ENCODE data around the gene WFDC6. TPM values are rescaled to one million over a fixed set of nuclear protein-coding genes. Genes with fewer than 3 reads are reported as not detected.

The WFDC6 gene
- total RNA-seq, 1 experiment from 2014 or later = not detected

DNA sequence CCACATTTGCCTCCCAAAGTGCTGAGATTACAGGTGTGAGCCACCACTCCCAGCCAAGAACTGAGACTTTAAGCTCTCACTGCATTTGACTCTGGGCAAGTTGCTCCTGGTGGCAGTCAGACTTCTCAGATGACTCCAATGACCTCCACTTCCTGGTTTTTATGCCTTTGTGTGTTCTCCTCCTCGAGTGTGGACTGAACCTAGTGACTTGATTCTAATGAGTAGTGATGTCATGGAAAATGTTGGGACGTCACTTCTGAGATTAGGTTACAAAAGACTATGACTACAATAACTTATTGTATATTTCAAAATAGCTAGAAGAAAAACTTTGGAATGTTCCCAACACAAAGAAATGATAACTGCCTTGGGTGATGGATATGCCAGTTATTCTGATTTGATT is 35.9 kb downstream of the WFDC6 start:
- no peak for TF ChIP-seq CTCF (conservative IDR thresholded peaks at IDR 0.05)
- Histone ChIP-seq H3K4me1 (ENCODE audit: insufficient read depth, low read length) (no peaks in the 10 kb centered on the region), H3K23ac (ENCODE audit: insufficient read length, low read depth, low read length) (no peak overlapping the region), H2BK120ac (ENCODE audit: low read depth, low read length, poor library complexity, severe bottlenecking) (no peak overlapping the region), H3K18ac (ENCODE audit: insufficient read length, low read depth, low read length) (no peak overlapping the region), H2AK5ac (ENCODE audit: insufficient read length, low read length) (no peak overlapping the region), H3K14ac (ENCODE audit: insufficient read depth, low read length) (no peak overlapping the region), H2BK12ac (ENCODE audit: insufficient read length, low read depth, low read length) (no peak overlapping the region), H4K20me1 (ENCODE audit: control insufficient read depth, insufficient read depth, insufficient read length) (no peaks in the 10 kb centered on the region), H2BK20ac (ENCODE audit: low read depth, low read length, poor library complexity, severe bottlenecking) (no peak overlapping the region), H4K8ac (replicated peaks; ENCODE audit: insufficient read length, low read depth, low read length) (no peak overlapping the region), H3K9me3 (ENCODE audit: control insufficient read depth, low read depth, low read length) (no peaks in the 10 kb centered on the region), H3K4ac (ENCODE audit: low read depth, low read length) (no peak overlapping the region), H2AFZ (ENCODE audit: low read length) (no peak overlapping the region), H4K91ac (ENCODE audit: insufficient read length, low read depth, low read length) (no peak overlapping the region), H4K5ac (ENCODE audit: insufficient read length, low read depth, low read length) (no peak overlapping the region), H3K79me2 (ENCODE audit: insufficient read depth, low read length) (no peaks in the 10 kb centered on the region), H2BK15ac (ENCODE audit: low read depth, low read length) (no peak overlapping the region), H3K9ac (ENCODE audit: extremely low read depth, insufficient read length, low read length) (no peak overlapping the region), H3K4me2 (ENCODE audit: insufficient read depth, insufficient read length, low read length) (no peak overlapping the region), H3T11ph (ENCODE audit: low read length) (no peak overlapping the region), H3K56ac (ENCODE audit: insufficient read length, low read depth, low read length) (no peak overlapping the region), H3K23me2 (ENCODE audit: insufficient read length, low read depth, low read length, poor library complexity, severe bottlenecking) (no peaks in the 10 kb centered on the region), H3K27me3 (ENCODE audit: insufficient read depth, low read length) (no peaks in the 10 kb centered on the region), H2BK5ac (ENCODE audit: insufficient read length, low read length) (no peak overlapping the region), H3K27ac (ENCODE audit: insufficient read length, low read depth, low read length) (no peak overlapping the region), H3K79me1 (ENCODE audit: insufficient read depth, low read depth, low read length, poor library complexity, severe bottlenecking) (no peaks in the 10 kb centered on the region)
- no CpG with 5 or more reads among the region's 2 CpGs for WGBS (ENCODE audit: extremely low coverage, insufficient read length, low lambda C conversion rate)
- H3K27ac Mint-ChIP-seq = no peak overlapping the region
- no peaks in the 10 kb centered on the region for H3K9me3 Mint-ChIP-seq
- no peaks in the 10 kb centered on the region; the same call in none of the 2 replicates for H3K27me3 Mint-ChIP-seq (ENCODE audit: low read depth)
- H3K4me1 Mint-ChIP-seq = no peaks in the 10 kb centered on the region
- H3K4me3 Mint-ChIP-seq = no peak overlapping the region
- no peaks in the 10 kb centered on the region for H3K36me3 Mint-ChIP-seq (ENCODE audit: insufficient read depth in 1 of 3, low read depth in 3 of 3)
- no peak for DNase-seq

Data from H9 (cell line).